ENCODE results near the gene PRDX2.

GRCh38 chr19:12843999-12844732 lies 42.6 kb upstream of the PRDX2 start:
- TF ChIP-seq ISL1 (CRISPR knock-in tag; IDR thresholded peaks at IDR 0.05) (no peak), ARNTL (CRISPR knock-in tag; IDR thresholded peaks at IDR 0.05; ENCODE audit: borderline replicate concordance, low read depth) (no peak), POU6F1 (CRISPR knock-in tag; IDR thresholded peaks at IDR 0.05; ENCODE audit: borderline replicate concordance, low read depth) (no peak), PPARA (CRISPR knock-in tag; IDR thresholded peaks at IDR 0.05; ENCODE audit: borderline replicate concordance) (no peak), PATZ1 (CRISPR knock-in tag; IDR thresholded peaks at IDR 0.05; ENCODE audit: borderline replicate concordance) (no peak), TCF4 (CRISPR knock-in tag; IDR thresholded peaks at IDR 0.05; ENCODE audit: borderline replicate concordance) (no peak), ZNF70 (CRISPR knock-in tag; IDR thresholded peaks at IDR 0.05) (peak; percentile 39; the same call in 1 of the 2 replicates)

All from SK-N-SH treated with all-trans-retinoic acid at 6 μM for 48 hours (cell line).